GM21423 (cell line): ENCODE measurements around the gene KRT6B.
"Not testable (repeated sequence)": the region's sequence is repeated elsewhere in the genome, so short reads cannot be mapped to it uniquely, and the experiment has no call there.

ENCODE experiments used
- ATAC-seq: cut with Tn5 transposase; IDR thresholded peaks from one replicate; pipeline ENCODE4 v1.9.1; 2021; ENCODE audit warnings: mild to moderate bottlenecking, moderate library complexity; ENCODE audit not compliant: unreplicated experiment

KRT6B gene

GRCh38 chr12:52452101-52452500 lies at the start of gene KRT6B:
Gene KRT6B, minus strand, starts transcription at chr12:52452146. Its CDS starts 68 bp downstream, at chr12:52452078.
- no peak for ATAC-seq

GRCh38 chr12:52501490-52501889 lies 49.5 kb upstream of the KRT6B start:
- no peak for ATAC-seq

- ATAC-seq: not testable (repeated sequence)
Measured at GRCh38 chr12:52500574-52500973, 48.6 kb upstream of the KRT6B start.

GRCh38 chr12:52499806-52500560 lies 48.0 kb upstream of the KRT6B start:
- ATAC-seq: no peak

GRCh38 chr12:52498946-52499345 lies 47.0 kb upstream of the KRT6B start:
- ATAC-seq: no peak

- no peak for ATAC-seq
Measured at GRCh38 chr12:52497975-52498374, 46.0 kb upstream of the KRT6B start.

- ATAC-seq: no peak
Measured at GRCh38 chr12:52496590-52497071, 44.7 kb upstream of the KRT6B start.

- ATAC-seq: no peak
Measured at GRCh38 chr12:52496054-52496453, 44.1 kb upstream of the KRT6B start.

- ATAC-seq: no peak
Measured at GRCh38 chr12:52495389-52495788, 43.4 kb upstream of the KRT6B start.

- no peak for ATAC-seq
Measured at GRCh38 chr12:52494518-52494917, 42.6 kb upstream of the KRT6B start.

- ATAC-seq: no peak
Measured at GRCh38 chr12:52494100-52494499, 42.2 kb upstream of the KRT6B start.

GRCh38 chr12:52493172-52493571 lies 41.2 kb upstream of the KRT6B start, which contains the start of gene KRT6A:
Gene KRT6A, minus strand, starts transcription at chr12:52493257. Its CDS starts 69 bp downstream, at chr12:52493188.
- no peak for ATAC-seq

- not testable (repeated sequence) for ATAC-seq
Measured at GRCh38 chr12:52492405-52492804, 40.5 kb upstream of the KRT6B start.

- not testable (repeated sequence) for ATAC-seq
Measured at GRCh38 chr12:52491495-52491894, 39.5 kb upstream of the KRT6B start.

GRCh38 chr12:52488736-52489135 lies 36.8 kb upstream of the KRT6B start:
- no peak for ATAC-seq

- ATAC-seq: not testable (repeated sequence)
Measured at GRCh38 chr12:52487744-52488443, 35.9 kb upstream of the KRT6B start.

- ATAC-seq: no peak
Measured at GRCh38 chr12:52487211-52487610, 35.3 kb upstream of the KRT6B start.

- no peak for ATAC-seq
Measured at GRCh38 chr12:52486166-52487105, 34.5 kb upstream of the KRT6B start.

GRCh38 chr12:52480073-52480472 lies 28.1 kb upstream of the KRT6B start:
- ATAC-seq: no peak

- ATAC-seq: no peak
Measured at GRCh38 chr12:52477651-52478050, 25.7 kb upstream of the KRT6B start.

- ATAC-seq: no peak
Measured at GRCh38 chr12:52474212-52474611, 22.3 kb upstream of the KRT6B start.
